Testis (tissue), 5 donors: ENCODE data around the gene GOT1. TPM values are rescaled to one million over a fixed set of nuclear protein-coding genes. Genes with fewer than 3 reads are reported as not detected.

ENCODE experiments used
- DNase-seq: peaks from one replicate; pipeline ENCODE4 v3.0.0-alpha.2; 2019
- H3K27ac ChIP-seq, 2 donors: fragments of 200-600 bp; sonication (generic); one replicate each; pipeline ENCODE4 v1.5.1; 2019
- H3K27me3 ChIP-seq: fragments of 200-600 bp; sonication (generic); one replicate; pipeline ENCODE4 v1.5.1; 2019
- H3K36me3 ChIP-seq: fragments of 200-600 bp; sonication (generic); one replicate; pipeline ENCODE4 v1.5.1; 2017; ENCODE audit warnings: low read depth; ENCODE audit errors: missing control alignments
- H3K4me1 ChIP-seq: fragments of 200-600 bp; sonication (generic); one replicate; pipeline ENCODE4 v1.5.1; 2019
- H3K4me3 ChIP-seq, 2 donors: fragments of 200-600 bp; sonication (generic); one replicate each; pipeline ENCODE4 v1.5.1; 2017 to 2019
- H3K9me3 ChIP-seq: fragments of 200-600 bp; sonication (generic); one replicate; pipeline ENCODE4 v1.5.1; 2017
- CTCF ChIP-seq, 3 experiments: fragments of 450-650 bp in 2 of 3; fragments of 200-600 bp in 1 of 3; sonication (generic) in 1 of 3; IDR thresholded peaks; one replicate each; pipeline ENCODE4 v1.5.1; 2016 to 2019; ENCODE audit warnings: antibody characterized with exemption in 3 of 3, mild to moderate bottlenecking in 2 of 3, moderate library complexity in 1 of 3
- POLR2A ChIP-seq: fragments of 450-650 bp; IDR thresholded peaks from one replicate; pipeline ENCODE4 v1.6.1; 2017; ENCODE audit warnings: antibody characterized with exemption, mild to moderate bottlenecking, moderate library complexity
- WGBS, 2 donors: methylation state at CpG; one replicate each; pipeline ENCODE4 v1.1.5; 2018; 5-methylcytosine and 5-hydroxymethylcytosine counted together
- intact Hi-C: fragments of 100-400 bp; cut with DNase I; formaldehyde crosslinking; loops from one replicate; pipeline ENCODE4 v1.15.1; 2023; ENCODE audit warnings: low total_unique reads
- long read RNA-seq, 2 donors: transcript quantifications; one replicate each; lab custom pipeline, GENCODE V29; 2026
- polyA plus RNA-seq: library from polyadenylated mRNA; stranded (reverse); fragments of 350-450 nt; fragmentation: Illumina TruSeq; extraction: RNeasy Lipid Tissue Mini Kit (QIAGEN cat#74804); gene quantifications from one replicate; pipeline ENCODE4 v1.2.3, GENCODE V29; 2014; ENCODE audit warnings: low read depth, low replicate concordance; ENCODE audit not compliant: insufficient read depth
- total RNA-seq, 2 donors: library from RNA; depleted of rRNA; stranded (reverse); fragments of >200 nt; gene quantifications; one replicate each; pipeline ENCODE4 v1.2.3, GENCODE V29; 2016

GOT1 gene
- total RNA-seq: 10 to 100 TPM; 34.3 to 38.3 TPM
- polyA plus RNA-seq: 121 TPM
- long read RNA-seq, donor 1, transcript GOT1-201 (9 exons, 2,923 nt): major isoform, 19 of 21 reads
- long read RNA-seq, donor 1, partial matches to known transcripts: 0 of 21 reads
- long read RNA-seq, donor 1, other reads (novel, unspliced or antisense): 0 of 21 reads
- long read RNA-seq, donor 2, transcript GOT1-201 (9 exons, 2,923 nt): major isoform, 10 of 14 reads
- long read RNA-seq, donor 2, partial matches to known transcripts: 0 of 14 reads
- long read RNA-seq, donor 2, other reads (novel, unspliced or antisense): 0 of 14 reads

- peak within 1 kb of the TSS; percentile 92 to 93 for H3K27ac ChIP-seq
- no peaks in the 10 kb centered on the region for H3K9me3 ChIP-seq
- WGBS, 2 donors: 0% methylated on average over 12 to 54 of the region's 59 CpGs
- intact Hi-C loops: loop anchor here (10.0 kb wide), 1 partner anchor 194 kb away; the partner anchor contains the start of gene SLC25A28
- peak in 1 of 3 experiments; percentile 20 for TF ChIP-seq CTCF (IDR thresholded peaks at IDR 0.05)
- no peak for TF ChIP-seq POLR2A
- DNase-seq: peak; percentile 97
- H3K4me3 ChIP-seq: peak within 1 kb of the TSS; percentile 82 to 95
- H3K27me3 ChIP-seq: no peaks in the 10 kb centered on the region
- H3K4me1 ChIP-seq: peaks cover 10% of the 10 kb centered on the region
- H3K36me3 ChIP-seq: no peaks in the 10 kb centered on the region
These were observed at the start of gene GOT1 for GRCh38 chr10:99430451-99431189. Gene GOT1, minus strand, starts transcription at chr10:99430624. Its CDS starts 59 bp downstream, at chr10:99430565.

- intact Hi-C loops: no loop called here
- H3K27ac ChIP-seq: no peak overlapping the region
These were observed 39.9 kb upstream of the GOT1 start for GRCh38 chr10:99470327-99470726.

GRCh38 chr10:99467236-99467999 is 37.0 kb upstream of the GOT1 start:
- WGBS, 2 donors: 82 to 87% methylated on average over 14 of the region's 14 CpGs
- Histone ChIP-seq H3K4me1 (no peaks in the 10 kb centered on the region), H3K36me3 (no peaks in the 10 kb centered on the region), H3K27ac (no peak overlapping the region), H3K9me3 (no peaks in the 10 kb centered on the region), H3K27me3 (no peaks in the 10 kb centered on the region), H3K4me3 (no peak overlapping the region)
- intact Hi-C loops: no loop called here
- DNase-seq: no peak
- TF ChIP-seq POLR2A: no peak
- TF ChIP-seq CTCF (IDR thresholded peaks at IDR 0.05): no peak

More at GRCh38 chr10:99470327-99470726, 39.9 kb upstream of the GOT1 start:
- no peak overlapping the region for H3K4me3 ChIP-seq
- H3K4me1 ChIP-seq: no peaks in the 10 kb centered on the region
- WGBS, 2 donors: 65 to 70% methylated on average over 5 of the region's 5 CpGs
- DNase-seq: no peak
- no peaks in the 10 kb centered on the region for H3K27me3 ChIP-seq
- no peaks in the 10 kb centered on the region for H3K36me3 ChIP-seq
- no peak for TF ChIP-seq POLR2A
- no peak for TF ChIP-seq CTCF (IDR thresholded peaks at IDR 0.05)
- no peaks in the 10 kb centered on the region for H3K9me3 ChIP-seq

GRCh38 chr10:99466632-99467223 is 36.3 kb upstream of the GOT1 start:
- 77 to 81% methylated on average over 8 of the region's 8 CpGs for WGBS, 2 donors
- no peak for DNase-seq
- no peaks in the 10 kb centered on the region for H3K27me3 ChIP-seq
- no peaks in the 10 kb centered on the region for H3K36me3 ChIP-seq
- no peaks in the 10 kb centered on the region for H3K4me1 ChIP-seq
- TF ChIP-seq POLR2A (no peak), CTCF (IDR thresholded peaks at IDR 0.05) (no peak)
- no peak overlapping the region for H3K27ac ChIP-seq
- intact Hi-C loops: no loop called here
- no peak overlapping the region for H3K4me3 ChIP-seq
- no peaks in the 10 kb centered on the region for H3K9me3 ChIP-seq
